Osteoblast (primary cell): ENCODE data around the gene MRPL22. TPM values are rescaled to one million over a fixed set of nuclear protein-coding genes. Genes with fewer than 3 reads are reported as not detected.

Experiments used
- DNase-seq: peaks from one replicate; pipeline ENCODE4 v3.0.0; 2011; ENCODE audit warnings: low spot score, mixed read lengths; ENCODE audit not compliant: insufficient read length; ENCODE audit errors: missing footprints
- H2AFZ ChIP-seq: 2 replicates; pipeline ENCODE4 v1.6.0; 2011; ENCODE audit warnings: mild to moderate bottlenecking, low read length
- H3K27ac ChIP-seq: 2 replicates; pipeline ENCODE4 v1.5.1; 2011; ENCODE audit warnings: mild to moderate bottlenecking, low read depth, low read length, moderate library complexity
- H3K27me3 ChIP-seq: 2 replicates; pipeline ENCODE4 v1.6.0; 2012; ENCODE audit warnings: mild to moderate bottlenecking, control low read depth, inconsistent platforms, low read length, moderate library complexity; ENCODE audit not compliant: insufficient read depth
- H3K36me3 ChIP-seq: 2 replicates; pipeline ENCODE4 v1.5.1; 2011; ENCODE audit warnings: mild to moderate bottlenecking, low read length, control low read depth, moderate library complexity; ENCODE audit not compliant: insufficient read depth
- H3K4me1 ChIP-seq: 2 replicates; pipeline ENCODE4 v1.5.1; 2011; ENCODE audit warnings: mild to moderate bottlenecking, low read length, control low read depth, moderate library complexity; ENCODE audit not compliant: insufficient read depth
- H3K4me2 ChIP-seq: 2 replicates; pipeline ENCODE4 v1.6.0; 2011; ENCODE audit warnings: mild to moderate bottlenecking, low read length; ENCODE audit not compliant: insufficient read depth
- H3K4me3 ChIP-seq: fragments of 200-600 bp; sonication (generic); 3 replicates; pipeline ENCODE4 v1.5.1; 2012; ENCODE audit warnings: mild to moderate bottlenecking, low read length, inconsistent platforms; ENCODE audit not compliant: insufficient read depth
- H3K79me2 ChIP-seq: 2 replicates; pipeline ENCODE4 v1.6.0; 2012; ENCODE audit warnings: mild to moderate bottlenecking, low read length, control low read depth, inconsistent platforms; ENCODE audit not compliant: insufficient read depth
- H3K9me3 ChIP-seq: 2 replicates; pipeline ENCODE4 v1.5.1; 2011; ENCODE audit warnings: low read depth, low read length, control low read depth
- H4K20me1 ChIP-seq: 2 replicates; pipeline ENCODE4 v1.6.0; 2012; ENCODE audit warnings: mild to moderate bottlenecking, low read length, control low read depth; ENCODE audit not compliant: insufficient read depth
- CTCF ChIP-seq: IDR thresholded peaks from 2 replicates; pipeline ENCODE4 v1.5.1; 2011; ENCODE audit warnings: mild to moderate bottlenecking, low read depth, low read length, moderate library complexity; ENCODE audit errors: extremely low read depth
- total RNA-seq: library from RNA; depleted of rRNA; stranded (reverse); fragments of >200 nt; gene quantifications from 2 replicates; pipeline ENCODE4 v1.2.3, GENCODE V29; 2012

The MRPL22 gene
- total RNA-seq, 1 donor = 17.4 TPM

- DNase-seq = no peak
- Histone ChIP-seq H3K9me3 (no peaks in the 10 kb centered on the region), H3K4me1 (peaks cover 22% of the 10 kb centered on the region), H2AFZ (peak overlapping the region; percentile 99), H3K4me3 (peak overlapping the region; percentile 89), H3K27ac (peak overlapping the region; percentile 80), H3K79me2 (peaks cover 60% of the 10 kb centered on the region), H3K36me3 (peaks cover 3% of the 10 kb centered on the region), H3K4me2 (peak overlapping the region; percentile 99), H4K20me1 (peaks cover 2% of the 10 kb centered on the region), H3K27me3 (no peaks in the 10 kb centered on the region)
- TF ChIP-seq CTCF = no peak
Observed at GRCh38 chr5:154940375-154940771, 500 bp upstream of the MRPL22 start.

DNA sequence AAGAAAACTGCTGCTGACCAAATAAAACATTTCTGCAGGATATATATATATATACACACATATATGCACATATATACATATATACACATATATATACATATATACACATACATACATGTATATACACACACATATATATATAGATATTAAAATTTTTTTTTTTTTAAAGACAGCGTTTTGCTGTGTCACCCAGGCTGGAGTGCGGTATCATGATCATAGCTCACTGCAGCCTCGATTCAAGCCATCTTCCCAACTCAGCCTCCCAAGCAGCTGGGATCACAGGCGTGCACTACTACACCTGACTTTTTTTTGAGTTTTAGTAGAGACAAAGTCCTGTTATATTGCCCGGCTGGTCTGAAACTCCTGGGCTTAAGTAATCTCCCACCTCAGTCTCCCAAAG is 2.7 kb downstream of the MRPL22 start:
- DNase-seq = no peak
- H3K4me3 ChIP-seq = no peak overlapping the region
- H3K79me2 ChIP-seq = peaks cover 69% of the 10 kb centered on the region
- peaks cover 14% of the 10 kb centered on the region for H4K20me1 ChIP-seq
- H3K27me3 ChIP-seq = no peaks in the 10 kb centered on the region
- H2AFZ ChIP-seq = no peak overlapping the region
- no peaks in the 10 kb centered on the region for H3K36me3 ChIP-seq
- no peak for TF ChIP-seq CTCF
- no peaks in the 10 kb centered on the region for H3K9me3 ChIP-seq
- H3K4me2 ChIP-seq = no peak overlapping the region
- peaks cover 11% of the 10 kb centered on the region for H3K4me1 ChIP-seq
- no peak overlapping the region for H3K27ac ChIP-seq

- Histone ChIP-seq H3K4me1 (peaks cover 11% of the 10 kb centered on the region), H3K79me2 (peaks cover 81% of the 10 kb centered on the region), H4K20me1 (peaks cover 26% of the 10 kb centered on the region), H2AFZ (no peak overlapping the region), H3K27me3 (no peaks in the 10 kb centered on the region), H3K4me3 (no peak overlapping the region), H3K27ac (no peak overlapping the region), H3K4me2 (no peak overlapping the region), H3K36me3 (no peaks in the 10 kb centered on the region), H3K9me3 (no peaks in the 10 kb centered on the region)
- TF ChIP-seq CTCF = no peak
- DNase-seq = no peak
Observed at GRCh38 chr5:154944716-154945115, 3.8 kb downstream of the MRPL22 start.

DNA sequence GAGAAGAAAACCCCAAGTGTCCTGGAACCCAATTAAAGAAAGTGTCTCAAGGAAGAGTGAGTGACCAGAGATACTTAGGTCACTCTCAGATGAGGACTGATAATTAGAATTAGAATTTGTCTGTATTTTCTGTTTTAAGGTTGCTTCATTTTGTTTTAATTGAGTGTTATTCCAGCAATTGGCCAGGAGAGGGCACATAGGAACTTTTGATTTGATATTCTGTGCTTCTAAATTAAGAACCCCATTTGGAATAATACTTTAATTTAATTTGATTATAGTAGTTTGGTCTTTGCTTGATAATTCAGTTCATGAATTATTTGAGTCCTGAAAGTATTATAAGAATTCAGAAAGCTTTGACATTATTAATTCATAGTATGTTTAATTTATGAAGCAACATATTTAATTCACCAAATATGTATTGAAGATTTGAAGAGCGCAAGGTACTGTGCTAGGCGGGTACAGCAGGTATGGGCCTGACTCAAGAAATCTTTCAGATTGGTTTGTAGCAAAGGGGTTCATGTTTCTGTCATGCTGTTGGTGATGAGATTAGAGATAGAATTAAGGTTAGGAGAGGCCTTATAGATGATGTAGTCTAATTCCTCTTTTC is 4.9 kb downstream of the MRPL22 start:
- H3K79me2 ChIP-seq = peaks cover 91% of the 10 kb centered on the region
- H3K27me3 ChIP-seq = no peaks in the 10 kb centered on the region
- no peak overlapping the region for H3K4me3 ChIP-seq
- H3K9me3 ChIP-seq = no peaks in the 10 kb centered on the region
- peaks cover 11% of the 10 kb centered on the region for H3K4me1 ChIP-seq
- TF ChIP-seq CTCF = peak; percentile 62
- DNase-seq = no peak
- H3K36me3 ChIP-seq = no peaks in the 10 kb centered on the region
- no peak overlapping the region for H2AFZ ChIP-seq
- H4K20me1 ChIP-seq = peaks cover 28% of the 10 kb centered on the region
- no peak overlapping the region for H3K4me2 ChIP-seq
- H3K27ac ChIP-seq = no peak overlapping the region
